ENCODE results near the gene BMP3.

The BMP3 gene, protein sequence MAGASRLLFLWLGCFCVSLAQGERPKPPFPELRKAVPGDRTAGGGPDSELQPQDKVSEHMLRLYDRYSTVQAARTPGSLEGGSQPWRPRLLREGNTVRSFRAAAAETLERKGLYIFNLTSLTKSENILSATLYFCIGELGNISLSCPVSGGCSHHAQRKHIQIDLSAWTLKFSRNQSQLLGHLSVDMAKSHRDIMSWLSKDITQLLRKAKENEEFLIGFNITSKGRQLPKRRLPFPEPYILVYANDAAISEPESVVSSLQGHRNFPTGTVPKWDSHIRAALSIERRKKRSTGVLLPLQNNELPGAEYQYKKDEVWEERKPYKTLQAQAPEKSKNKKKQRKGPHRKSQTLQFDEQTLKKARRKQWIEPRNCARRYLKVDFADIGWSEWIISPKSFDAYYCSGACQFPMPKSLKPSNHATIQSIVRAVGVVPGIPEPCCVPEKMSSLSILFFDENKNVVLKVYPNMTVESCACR

DNA sequence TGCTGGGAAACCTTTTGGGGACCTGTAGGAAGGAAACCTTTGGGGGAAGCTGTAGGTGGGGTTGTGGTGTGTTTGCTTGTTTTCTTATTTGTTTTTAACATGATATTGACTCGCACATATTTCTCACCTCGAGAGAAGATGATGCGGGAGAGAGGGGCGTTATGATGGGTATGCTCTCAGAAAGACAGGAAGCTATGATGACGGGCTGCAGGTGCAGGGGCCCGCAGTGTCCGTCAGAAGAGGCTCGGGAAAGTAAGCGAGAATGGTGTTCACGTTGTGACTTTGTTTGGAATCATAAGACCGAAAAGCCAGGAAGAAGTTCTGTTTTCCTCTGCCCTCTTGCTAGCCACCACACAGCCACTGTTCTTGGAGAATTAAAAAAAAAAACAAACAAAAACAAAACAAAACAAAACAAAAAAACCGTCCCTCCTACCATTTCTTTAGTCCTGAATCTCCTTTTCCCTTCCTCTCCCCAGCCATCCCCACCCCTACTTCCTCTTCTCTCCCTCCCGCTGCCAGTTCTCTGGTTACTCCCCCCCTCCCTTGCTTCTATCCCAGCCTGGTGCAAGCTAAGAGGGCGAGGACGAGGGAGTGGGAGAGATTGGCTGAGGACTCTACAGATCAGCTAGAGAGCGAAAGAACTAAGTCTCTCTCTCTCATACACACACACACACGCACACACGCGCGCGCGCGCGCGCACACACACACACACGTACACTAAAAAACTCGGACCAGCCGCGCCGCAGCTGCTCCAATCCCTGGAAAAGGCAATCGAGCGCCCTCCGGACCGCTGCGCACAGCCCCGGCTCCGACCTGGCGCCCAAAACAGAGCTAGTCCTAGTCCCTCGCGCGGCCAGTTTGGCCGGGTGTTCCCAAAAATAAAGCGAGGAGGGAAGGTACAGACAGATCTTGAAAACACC is at the start of gene BMP3:
BMP3 (plus strand) TSS at position 648 of the 920 bp plus-strand sequence. CDS start 577 bp downstream, outside the sequence.
- no peak for TF ChIP-seq CTCF (IDR thresholded peaks at IDR 0.05; ENCODE audit: low read length, missing control alignments)
- DNase-seq (ENCODE audit: low read depth), result no peak
- peak within 1 kb of the TSS; percentile 18 for H3K4me3 ChIP-seq (replicated peaks; ENCODE audit: low read depth, low read length)

- H3K4me3 ChIP-seq (replicated peaks; ENCODE audit: low read depth, low read length), result no peak overlapping the region
- TF ChIP-seq CTCF (IDR thresholded peaks at IDR 0.05; ENCODE audit: low read length, missing control alignments), result no peak
- DNase-seq (ENCODE audit: low read depth), result no peak
These were observed 44.5 kb upstream of the BMP3 start for GRCh38 chr4:80986011-80986410.

DNA sequence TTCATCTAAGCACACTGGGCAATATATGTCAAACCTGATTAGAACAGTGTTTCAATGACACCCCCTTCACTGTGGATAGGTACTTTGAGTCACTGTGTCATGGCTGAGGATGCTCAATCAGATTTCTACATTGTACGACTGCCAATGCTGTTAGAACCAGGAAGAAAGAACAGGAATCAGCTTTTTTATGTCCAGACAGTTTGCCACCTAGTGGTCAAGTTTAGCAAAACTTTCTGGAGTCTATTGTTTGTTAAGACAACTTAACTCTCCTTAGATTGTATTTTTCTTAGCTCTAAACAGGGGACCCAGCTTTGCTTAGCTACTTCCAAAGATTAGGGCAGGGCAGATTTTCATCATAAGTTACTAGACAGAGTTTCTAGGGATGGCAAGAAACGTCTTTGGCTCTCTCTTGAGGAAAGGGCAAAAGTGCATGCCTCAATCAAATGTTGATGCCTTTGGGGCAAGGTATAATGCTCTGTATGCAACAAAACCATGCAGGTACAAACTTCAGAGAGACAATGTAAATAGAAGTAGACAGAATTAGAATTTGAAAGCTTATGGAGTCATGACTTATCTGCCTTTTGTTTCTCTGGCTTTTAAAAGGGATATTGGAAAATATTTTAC is 40.5 kb upstream of the BMP3 start:
- H3K4me3 ChIP-seq (replicated peaks; ENCODE audit: low read depth, low read length), result no peak overlapping the region
- TF ChIP-seq CTCF (IDR thresholded peaks at IDR 0.05; ENCODE audit: low read length, missing control alignments), result peak; percentile 72
- DNase-seq (ENCODE audit: low read depth), result peak; percentile 80

DNA sequence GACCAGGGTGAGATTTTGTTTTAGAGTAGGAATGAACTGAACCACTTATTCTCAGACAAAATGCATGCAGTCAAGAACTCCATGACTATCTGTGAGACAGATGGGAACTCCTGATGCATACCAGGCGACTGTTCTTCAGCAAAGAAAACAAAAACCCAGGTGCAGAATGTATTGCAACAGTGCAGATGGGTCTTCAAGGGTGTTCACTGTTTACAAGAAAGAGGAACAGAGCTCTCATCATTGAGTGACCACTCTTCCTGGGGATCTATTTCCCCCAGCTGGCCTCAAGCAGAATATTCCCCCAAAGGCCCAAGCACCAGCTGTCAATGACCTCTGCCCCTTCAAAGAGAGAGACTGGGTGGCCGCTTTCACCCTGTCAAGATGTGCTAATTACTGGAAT is 39.7 kb upstream of the BMP3 start:
- H3K4me3 ChIP-seq (replicated peaks; ENCODE audit: low read depth, low read length), result no peak overlapping the region
- DNase-seq (ENCODE audit: low read depth), result no peak
- TF ChIP-seq CTCF (IDR thresholded peaks at IDR 0.05; ENCODE audit: low read length, missing control alignments), result no peak

DNA sequence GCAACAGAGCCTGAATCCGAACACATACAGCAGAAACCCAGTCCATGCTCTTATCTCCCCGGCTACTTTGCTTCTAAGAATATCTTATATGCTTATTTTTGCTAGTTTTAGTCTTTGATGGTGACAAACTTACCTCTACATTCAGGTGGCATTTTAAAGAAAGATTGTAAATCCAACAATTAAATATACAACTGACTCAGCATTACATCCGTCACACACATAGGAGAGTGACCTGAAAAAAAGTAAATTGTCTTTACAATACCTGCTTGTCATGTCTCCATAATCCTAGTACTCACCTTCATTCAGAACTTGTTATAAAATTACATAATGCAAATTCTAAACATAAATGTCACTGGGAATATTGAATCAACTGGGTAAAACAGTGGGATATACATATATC is 30.6 kb upstream of the BMP3 start:
- no peak overlapping the region for H3K4me3 ChIP-seq (replicated peaks; ENCODE audit: low read depth, low read length)
- no peak for TF ChIP-seq CTCF (IDR thresholded peaks at IDR 0.05; ENCODE audit: low read length, missing control alignments)
- DNase-seq (ENCODE audit: low read depth), result no peak

GRCh38 chr4:81003597-81004111 is 26.9 kb upstream of the BMP3 start:
- no peak for TF ChIP-seq CTCF (IDR thresholded peaks at IDR 0.05; ENCODE audit: low read length, missing control alignments)
- DNase-seq (ENCODE audit: low read depth), result no peak
- no peak overlapping the region for H3K4me3 ChIP-seq (replicated peaks; ENCODE audit: low read depth, low read length)

Measured in fibroblast of pulmonary artery (primary cell).